ENCODE results near the gene TRMT1.

TRMT1 gene

GRCh38 chr19:13101590-13102415, 14.7 kb downstream of the TRMT1 start:
- no peak for DNase-seq

- DNase-seq, result no peak
Measured at GRCh38 chr19:13100841-13101589, 15.5 kb downstream of the TRMT1 start.

GRCh38 chr19:13100031-13100588, 16.4 kb downstream of the TRMT1 start:
- peak; percentile 88 for DNase-seq

- DNase-seq, result peak; percentile 81
Measured at GRCh38 chr19:13099073-13099999, 17.2 kb downstream of the TRMT1 start.

GRCh38 chr19:13098277-13099072, 18.1 kb downstream of the TRMT1 start:
- peak; percentile 39 for DNase-seq

GRCh38 chr19:13097463-13098258, 18.9 kb downstream of the TRMT1 start:
- no peak for DNase-seq

- DNase-seq, result no peak
Measured at GRCh38 chr19:13097033-13097462, 19.5 kb downstream of the TRMT1 start.

- DNase-seq, result no peak
Measured at GRCh38 chr19:13095934-13096927, 20.3 kb downstream of the TRMT1 start.

- peak; percentile 3 for DNase-seq
Measured at GRCh38 chr19:13095393-13095784, 21.2 kb downstream of the TRMT1 start.

- DNase-seq, result peak; percentile 12
Measured at GRCh38 chr19:13094771-13095392, 21.7 kb downstream of the TRMT1 start.

- no peak for DNase-seq
Measured at GRCh38 chr19:13094106-13094504, 22.4 kb downstream of the TRMT1 start.

GRCh38 chr19:13093407-13094105, 23.0 kb downstream of the TRMT1 start:
- peak; percentile 79 for DNase-seq

- DNase-seq, result no peak
Measured at GRCh38 chr19:13092606-13093235, 23.8 kb downstream of the TRMT1 start.

GRCh38 chr19:13092158-13092543, 24.4 kb downstream of the TRMT1 start:
- DNase-seq, result no peak

GRCh38 chr19:13091400-13092157, 25.0 kb downstream of the TRMT1 start:
- no peak for DNase-seq

- DNase-seq, result no peak
Measured at GRCh38 chr19:13090511-13091231, 25.9 kb downstream of the TRMT1 start.

Data from CD4-positive, alpha-beta T cell treated with Interleukin-4 for 4 hours (primary cell).